Hypothalamus (tissue), 51 donors: Measurements from ENCODE around the gene NUP210.
"Not testable (repeated sequence)": the region's sequence is repeated elsewhere in the genome, so short reads cannot be mapped to it uniquely, and the experiment has no call there.

Source experiments
- DNase-seq, 51 donors: peaks; one replicate each; lab custom pipeline; 2025; lab: John Stamatoyannopoulos, UW

Gene NUP210

GRCh38 chr3:13378155-13378554, 42.0 kb downstream of the NUP210 start:
- DNase-seq = no peak

- DNase-seq = not testable (repeated sequence)
Measured at GRCh38 chr3:13377741-13378140, 42.4 kb downstream of the NUP210 start.

GRCh38 chr3:13377021-13377420, 43.1 kb downstream of the NUP210 start:
- no peak for DNase-seq

- no peak for DNase-seq
Measured at GRCh38 chr3:13376091-13376490, 44.0 kb downstream of the NUP210 start.

- no peak for DNase-seq
Measured at GRCh38 chr3:13375464-13375863, 44.7 kb downstream of the NUP210 start.

GRCh38 chr3:13373975-13374586, 46.0 kb downstream of the NUP210 start:
- DNase-seq = no peak

GRCh38 chr3:13372656-13373055, 47.5 kb downstream of the NUP210 start:
- no peak for DNase-seq

GRCh38 chr3:13372126-13372525, 48.0 kb downstream of the NUP210 start:
- DNase-seq = no peak

- no peak for DNase-seq
Measured at GRCh38 chr3:13371100-13372075, 48.7 kb downstream of the NUP210 start.

GRCh38 chr3:13370609-13371008, 49.5 kb downstream of the NUP210 start:
- peak in 2 of 51 donors; percentile 17 to 18 for DNase-seq

GRCh38 chr3:13370055-13370454, 50.1 kb downstream of the NUP210 start:
- DNase-seq = no peak

- no peak for DNase-seq
Measured at GRCh38 chr3:13368834-13369233, 51.3 kb downstream of the NUP210 start.

- no peak for DNase-seq
Measured at GRCh38 chr3:13367728-13368127, 52.4 kb downstream of the NUP210 start.

GRCh38 chr3:13365390-13366379, 54.4 kb downstream of the NUP210 start:
- no peak for DNase-seq

GRCh38 chr3:13364602-13365271, 55.4 kb downstream of the NUP210 start:
- no peak for DNase-seq

GRCh38 chr3:13362551-13362950, 57.6 kb downstream of the NUP210 start:
- no peak for DNase-seq

GRCh38 chr3:13359916-13360315, 60.2 kb downstream of the NUP210 start:
- no peak for DNase-seq

- DNase-seq = no peak
Measured at GRCh38 chr3:13358643-13359042, 61.5 kb downstream of the NUP210 start.

GRCh38 chr3:13358051-13358450, 62.1 kb downstream of the NUP210 start:
- no peak for DNase-seq

GRCh38 chr3:13357074-13357473, 63.0 kb downstream of the NUP210 start:
- DNase-seq = no peak
